A673 (cell line): ENCODE measurements around the gene THSD4. TPM values are rescaled to one million over a fixed set of nuclear protein-coding genes. Genes with fewer than 3 reads are reported as not detected.
"Not testable (repeated sequence)": the region's sequence is repeated elsewhere in the genome, so short reads cannot be mapped to it uniquely, and the experiment has no call there.

ENCODE experiments used
- BruUV-seq: library from RNA; stranded (reverse); fragments of 400-500 nt; replicated peaks from 2 replicates; lab custom pipeline; 2021; lab: Mats Ljungman, UMichigan
- CTCF ChIA-PET: fragments of 300-600 bp; sonication (Branson Sonifier 250); formaldehyde crosslinking; loops from one replicate; lab custom pipeline; 2022; ENCODE audit warnings: antibody characterized with exemption; lab: Charles Lee
- POLR2A ChIA-PET: fragments of 300-600 bp; sonication (Branson Sonifier 250); formaldehyde crosslinking; loops from one replicate; lab custom pipeline; 2022; ENCODE audit warnings: antibody characterized with exemption; ENCODE audit not compliant: low non-redundant PET; lab: Charles Lee
- DNase-seq: peaks from one replicate; pipeline ENCODE4 v3.0.0-alpha.2; 2015; ENCODE audit warnings: low spot score
- H3K27ac ChIP-seq: fragments of 200-600 bp; sonication (generic); 2 replicates; pipeline ENCODE4 v1.5.1; 2016; ENCODE audit warnings: mixed run types, low read depth, mild to moderate bottlenecking, mixed read lengths, antibody characterized with exemption, low read length; ENCODE audit not compliant: poor library complexity, severe bottlenecking
- H3K27me3 ChIP-seq: fragments of 200-600 bp; sonication (generic); replicated peaks from 2 replicates; pipeline ENCODE4 v1.6.1; 2017; ENCODE audit warnings: mixed run types, low read depth, mild to moderate bottlenecking, mixed read lengths, antibody characterized with exemption, low read length; ENCODE audit not compliant: insufficient read depth, poor library complexity
- H3K36me3 ChIP-seq: fragments of 200-600 bp; sonication (generic); 2 replicates; pipeline ENCODE4 v1.6.1; 2016; ENCODE audit warnings: mixed run types, mild to moderate bottlenecking, mixed read lengths, antibody characterized with exemption, low read length; ENCODE audit not compliant: insufficient read depth, poor library complexity, severe bottlenecking
- H3K4me1 ChIP-seq: fragments of 200-600 bp; sonication (generic); 2 replicates; pipeline ENCODE4 v1.6.1; 2017; ENCODE audit warnings: mixed run types, mild to moderate bottlenecking, mixed read lengths, antibody characterized with exemption, low read length; ENCODE audit not compliant: insufficient read depth, poor library complexity, severe bottlenecking
- H3K4me3 ChIP-seq: fragments of 200-600 bp; sonication (generic); 2 replicates; pipeline ENCODE4 v1.5.1; 2016; ENCODE audit warnings: low read depth, mixed run types, mild to moderate bottlenecking, mixed read lengths, low read length; ENCODE audit not compliant: poor library complexity, severe bottlenecking
- H3K9me3 ChIP-seq: fragments of 200-600 bp; sonication (generic); 2 replicates; pipeline ENCODE4 v1.6.1; 2016; ENCODE audit warnings: mixed run types, low read depth, mild to moderate bottlenecking, mixed read lengths, antibody characterized with exemption, low read length; ENCODE audit not compliant: poor library complexity, severe bottlenecking
- CTCF ChIP-seq: fragments of 300-800, 200-600 bp; sonication (generic); conservative IDR thresholded peaks from 2 replicates; pipeline ENCODE4 v1.5.1; 2017; ENCODE audit warnings: low read depth, mild to moderate bottlenecking, antibody characterized with exemption, low read length, moderate library complexity, mixed read lengths
- EZH2 ChIP-seq: fragments of 200-600 bp; sonication (generic); IDR thresholded peaks from 2 replicates; pipeline ENCODE4 v1.6.1; 2017; ENCODE audit warnings: borderline replicate concordance, low read depth, mild to moderate bottlenecking, mixed read lengths, antibody characterized with exemption, low read length; ENCODE audit not compliant: poor library complexity, severe bottlenecking
- intact Hi-C: fragments of 100-400 bp; cut with micrococcal nuclease; formaldehyde crosslinking; loops from one replicate; pipeline ENCODE4 v1.10.0; 2022; ENCODE audit not compliant: unreplicated experiment
- total RNA-seq: library from RNA; stranded (reverse); gene quantifications from 2 replicates; pipeline ENCODE4 v1.2.3, GENCODE V29; 2021

Gene THSD4
- total RNA-seq, 1 experiment from 2014 or later: 2.4 TPM

GRCh38 chr15:71168166-71168834 is 53.0 kb downstream of the THSD4 start:
- CTCF ChIA-PET: no interaction called here

GRCh38 chr15:71170163-71170562 is 54.9 kb downstream of the THSD4 start:
- DNase-seq: no peak
- Histone ChIP-seq H3K9me3 (peaks cover 4% of the 10 kb centered on the region), H3K27ac (no peak overlapping the region), H3K4me1 (no peaks in the 10 kb centered on the region), H3K27me3 (no peaks in the 10 kb centered on the region), H3K36me3 (no peaks in the 10 kb centered on the region), H3K4me3 (no peak overlapping the region)
- CTCF ChIA-PET: no interaction called here
- no TSS peak for BruUV-seq
- intact Hi-C loops: no loop called here
- no peak for TF ChIP-seq CTCF
- no peak for TF ChIP-seq EZH2
- POLR2A ChIA-PET: no interaction called here

More at GRCh38 chr15:71168166-71168834, 53.0 kb downstream of the THSD4 start:
- intact Hi-C loops: no loop called here
- no TSS peak for BruUV-seq
- Histone ChIP-seq H3K9me3 (peaks cover 4% of the 10 kb centered on the region), H3K27me3 (no peaks in the 10 kb centered on the region), H3K4me3 (no peak overlapping the region), H3K27ac (no peak overlapping the region), H3K4me1 (no peaks in the 10 kb centered on the region), H3K36me3 (no peaks in the 10 kb centered on the region)
- POLR2A ChIA-PET: no interaction called here
- TF ChIP-seq CTCF (no peak), EZH2 (no peak)
- DNase-seq: no peak

- ChIA-PET CTCF (no interaction called here), POLR2A (no interaction called here)
- Histone ChIP-seq H3K27me3 (no peaks in the 10 kb centered on the region), H3K4me3 (no peak overlapping the region), H3K27ac (no peak overlapping the region), H3K9me3 (peaks cover 4% of the 10 kb centered on the region), H3K36me3 (no peaks in the 10 kb centered on the region), H3K4me1 (no peaks in the 10 kb centered on the region)
- intact Hi-C loops: no loop called here
- no TSS peak for BruUV-seq
- no peak for DNase-seq
- TF ChIP-seq CTCF: no peak
- no peak for TF ChIP-seq EZH2
These were observed 55.9 kb downstream of the THSD4 start for GRCh38 chr15:71171195-71171594.

- intact Hi-C loops, BruUV-seq, H3K36me3 ChIP-seq, POLR2A ChIA-PET, CTCF ChIA-PET, H3K9me3 ChIP-seq, H3K4me3 ChIP-seq, H3K4me1 ChIP-seq, H3K27ac ChIP-seq, DNase-seq, H3K27me3 ChIP-seq: not testable (repeated sequence)
These were observed 59.1 kb downstream of the THSD4 start for GRCh38 chr15:71174360-71174759.
